ENCODE measurements around the gene DLD.
"Not testable (repeated sequence)": the region's sequence is repeated elsewhere in the genome, so short reads cannot be mapped to it uniquely, and the experiment has no call there.

DLD gene

GRCh38 chr7:107915541-107915940, 24.6 kb downstream of the DLD start:
- DNase-seq (ENCODE audit: low spot score): no peak

- DNase-seq (ENCODE audit: low spot score): no peak
These were observed 27.0 kb downstream of the DLD start for GRCh38 chr7:107917763-107918651.

- no peak for DNase-seq (ENCODE audit: low spot score)
These were observed 28.0 kb downstream of the DLD start for GRCh38 chr7:107918948-107919347.

- DNase-seq (ENCODE audit: low spot score): no peak
These were observed 29.2 kb downstream of the DLD start for GRCh38 chr7:107920048-107920772.

GRCh38 chr7:107921826-107922225, 30.8 kb downstream of the DLD start:
- DNase-seq (ENCODE audit: low spot score): not testable (repeated sequence)

GRCh38 chr7:107922886-107923285, 31.9 kb downstream of the DLD start:
- no peak for DNase-seq (ENCODE audit: low spot score)

GRCh38 chr7:107924841-107925504, 34.0 kb downstream of the DLD start:
- no peak for DNase-seq (ENCODE audit: low spot score)

GRCh38 chr7:107926481-107926880, 35.5 kb downstream of the DLD start:
- DNase-seq (ENCODE audit: low spot score): no peak

GRCh38 chr7:107931740-107932515, 40.9 kb downstream of the DLD start:
- no peak for DNase-seq (ENCODE audit: low spot score)

- no peak for DNase-seq (ENCODE audit: low spot score)
These were observed 41.8 kb downstream of the DLD start for GRCh38 chr7:107932805-107933204.

GRCh38 chr7:107933386-107934013, 42.5 kb downstream of the DLD start:
- DNase-seq (ENCODE audit: low spot score): no peak

GRCh38 chr7:107934991-107935770, 44.2 kb downstream of the DLD start:
- DNase-seq (ENCODE audit: low spot score): no peak

- DNase-seq (ENCODE audit: low spot score): no peak
These were observed 45.3 kb downstream of the DLD start for GRCh38 chr7:107936312-107936711.

GRCh38 chr7:107937531-107937930, 46.5 kb downstream of the DLD start:
- no peak for DNase-seq (ENCODE audit: low spot score)

- DNase-seq (ENCODE audit: low spot score): no peak
These were observed 47.7 kb downstream of the DLD start for GRCh38 chr7:107938456-107939250.

GRCh38 chr7:107939573-107940489, 48.8 kb downstream of the DLD start:
- DNase-seq (ENCODE audit: low spot score): no peak

- DNase-seq (ENCODE audit: low spot score): no peak
These were observed 50.0 kb downstream of the DLD start for GRCh38 chr7:107940951-107941350.

GRCh38 chr7:107943018-107943417, 52.0 kb downstream of the DLD start:
- no peak for DNase-seq (ENCODE audit: low spot score)
